Gastroesophageal sphincter (tissue), 3 donors: ENCODE measurements around the gene APCDD1L.
"Not testable (repeated sequence)": the region's sequence is repeated elsewhere in the genome, so short reads cannot be mapped to it uniquely, and the experiment has no call there.

Source experiments
- EP300 ChIP-seq: sonication (generic); formaldehyde crosslinking; IDR thresholded peaks from one replicate; pipeline ENCODE4 v1.6.1; 2017; ENCODE audit warnings: antibody characterized with exemption, mild to moderate bottlenecking
- POLR2AphosphoS5 ChIP-seq: sonication (generic); formaldehyde crosslinking; IDR thresholded peaks from one replicate; pipeline ENCODE4 v1.6.1; 2017; ENCODE audit warnings: antibody characterized with exemption
- TF ChIP-seq, protein P1 (sequence below), 4 experiments: fragments of 200-600 bp in 2 of 4; fragments of 450-650 bp in 2 of 4; sonication (generic) in 1 of 4; IDR thresholded peaks; one replicate each; pipeline ENCODE4 v1.5.1; 2017 to 2019; ENCODE audit warnings: antibody characterized with exemption in 4 of 4, mild to moderate bottlenecking in 2 of 4, moderate library complexity in 2 of 4

- TF ChIP-seq POLR2AphosphoS5, EP300: not testable (repeated sequence)
- TF ChIP-seq, protein P1, sequence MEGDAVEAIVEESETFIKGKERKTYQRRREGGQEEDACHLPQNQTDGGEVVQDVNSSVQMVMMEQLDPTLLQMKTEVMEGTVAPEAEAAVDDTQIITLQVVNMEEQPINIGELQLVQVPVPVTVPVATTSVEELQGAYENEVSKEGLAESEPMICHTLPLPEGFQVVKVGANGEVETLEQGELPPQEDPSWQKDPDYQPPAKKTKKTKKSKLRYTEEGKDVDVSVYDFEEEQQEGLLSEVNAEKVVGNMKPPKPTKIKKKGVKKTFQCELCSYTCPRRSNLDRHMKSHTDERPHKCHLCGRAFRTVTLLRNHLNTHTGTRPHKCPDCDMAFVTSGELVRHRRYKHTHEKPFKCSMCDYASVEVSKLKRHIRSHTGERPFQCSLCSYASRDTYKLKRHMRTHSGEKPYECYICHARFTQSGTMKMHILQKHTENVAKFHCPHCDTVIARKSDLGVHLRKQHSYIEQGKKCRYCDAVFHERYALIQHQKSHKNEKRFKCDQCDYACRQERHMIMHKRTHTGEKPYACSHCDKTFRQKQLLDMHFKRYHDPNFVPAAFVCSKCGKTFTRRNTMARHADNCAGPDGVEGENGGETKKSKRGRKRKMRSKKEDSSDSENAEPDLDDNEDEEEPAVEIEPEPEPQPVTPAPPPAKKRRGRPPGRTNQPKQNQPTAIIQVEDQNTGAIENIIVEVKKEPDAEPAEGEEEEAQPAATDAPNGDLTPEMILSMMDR (IDR thresholded peaks at IDR 0.05), result not testable (repeated sequence)
Measured at GRCh38 chr20:58414786-58415185, 100.4 kb downstream of the APCDD1L start.
